Right forelimb (tissue), 1 donor: Measurements from ENCODE around the gene POC1B.
"Not testable (repeated sequence)": the region's sequence is repeated elsewhere in the genome, so short reads cannot be mapped to it uniquely, and the experiment has no call there.

Experiments
- DNase-seq: peaks from one replicate; pipeline ENCODE4 v3.0.0-alpha.2; 2018

POC1B gene

GRCh38 chr12:89461649-89462612, 63.9 kb downstream of the POC1B start:
- DNase-seq: peak; percentile 41

DNA sequence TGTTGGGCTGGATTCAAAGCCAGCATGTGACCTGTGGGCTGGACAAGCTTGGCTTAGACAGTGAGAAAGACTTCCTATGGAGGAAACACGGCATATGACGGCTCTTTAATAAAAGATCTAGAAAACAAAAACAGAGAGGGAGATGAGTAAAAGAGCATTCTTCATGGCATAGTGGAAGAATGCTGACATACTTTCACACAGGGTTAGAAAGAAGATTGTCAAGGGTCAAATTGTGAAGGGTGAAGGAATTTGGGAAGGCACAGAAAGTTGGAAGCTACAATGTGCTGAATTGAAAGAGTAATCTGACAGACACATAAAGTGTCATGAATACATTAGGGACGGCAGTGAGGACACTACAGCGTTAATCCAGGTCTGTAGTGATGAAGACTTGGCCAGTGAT, 64.7 kb downstream of the POC1B start:
- DNase-seq: no peak

DNA sequence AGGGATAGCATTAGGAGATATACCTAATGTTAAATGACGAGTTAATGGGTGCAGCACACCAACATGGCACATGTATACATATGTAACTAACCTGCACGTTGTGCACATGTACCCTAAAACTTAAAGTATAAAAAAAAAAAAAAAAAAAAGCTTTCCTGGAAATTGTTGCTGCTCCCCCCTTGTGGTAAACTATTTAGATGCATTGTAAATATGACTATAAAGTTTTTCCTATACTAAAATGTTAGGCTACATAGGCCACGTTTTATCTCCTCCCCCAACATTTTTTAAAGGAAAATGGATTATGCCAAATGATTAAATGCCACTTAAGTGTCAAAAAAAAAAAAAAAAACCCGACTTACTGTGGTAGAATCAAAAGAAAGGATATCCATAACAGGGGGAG, 66.6 kb downstream of the POC1B start:
- DNase-seq: not testable (repeated sequence)

DNA sequence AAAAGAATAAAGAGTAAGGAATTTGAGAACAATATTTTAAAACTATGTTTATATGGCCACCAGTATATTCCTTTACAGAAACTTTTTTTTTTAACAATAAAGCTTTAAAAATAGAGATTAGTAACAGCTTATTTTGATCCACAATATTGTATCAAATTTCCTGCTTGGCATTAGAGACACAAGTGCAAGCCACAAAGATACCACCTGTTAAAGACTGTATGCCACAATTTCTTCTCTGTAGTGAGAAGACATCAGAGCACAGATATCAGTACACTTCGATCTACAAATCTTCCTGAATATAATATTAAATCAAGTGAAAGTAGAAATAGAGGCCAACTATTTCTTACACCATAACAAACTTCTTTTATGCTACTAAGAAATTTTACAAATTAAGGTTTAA, 69.3 kb downstream of the POC1B start:
- DNase-seq: no peak

DNA sequence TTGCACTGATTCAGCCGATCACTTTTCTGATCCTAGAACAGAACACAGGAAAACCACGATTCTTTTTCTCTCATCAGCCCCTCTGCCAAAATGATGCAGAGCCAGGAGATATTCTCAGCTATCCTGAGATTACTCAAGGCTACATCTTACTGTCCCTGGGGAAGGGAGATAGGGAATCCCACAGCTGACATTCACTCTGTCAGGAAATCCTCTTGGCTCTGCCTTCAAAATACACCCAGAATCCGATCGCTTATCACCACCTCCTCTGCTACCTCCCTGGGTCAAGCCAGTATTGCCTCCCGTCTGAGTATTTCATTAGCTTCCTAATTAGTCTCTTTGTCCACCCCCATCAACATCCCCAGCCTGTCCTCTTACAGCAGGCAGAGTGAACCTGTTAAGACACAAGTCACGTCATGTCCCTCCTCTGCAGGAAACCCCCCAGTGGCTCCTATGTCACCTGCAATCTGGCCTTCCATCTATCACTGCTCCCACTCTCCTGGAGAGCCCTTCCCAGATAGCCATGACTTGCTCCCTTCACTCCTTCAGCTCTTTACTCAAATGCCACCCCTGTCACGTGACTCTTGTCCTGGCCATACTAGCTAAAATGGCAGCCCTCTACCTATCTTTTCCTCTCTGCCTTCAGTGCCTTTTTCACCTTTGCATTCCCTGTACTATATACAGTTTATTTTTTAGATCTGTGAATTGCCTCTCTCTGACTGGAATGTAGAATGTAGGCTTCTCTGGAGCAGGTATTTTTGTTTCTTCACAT, 71.6 kb downstream of the POC1B start:
- no peak for DNase-seq

DNA sequence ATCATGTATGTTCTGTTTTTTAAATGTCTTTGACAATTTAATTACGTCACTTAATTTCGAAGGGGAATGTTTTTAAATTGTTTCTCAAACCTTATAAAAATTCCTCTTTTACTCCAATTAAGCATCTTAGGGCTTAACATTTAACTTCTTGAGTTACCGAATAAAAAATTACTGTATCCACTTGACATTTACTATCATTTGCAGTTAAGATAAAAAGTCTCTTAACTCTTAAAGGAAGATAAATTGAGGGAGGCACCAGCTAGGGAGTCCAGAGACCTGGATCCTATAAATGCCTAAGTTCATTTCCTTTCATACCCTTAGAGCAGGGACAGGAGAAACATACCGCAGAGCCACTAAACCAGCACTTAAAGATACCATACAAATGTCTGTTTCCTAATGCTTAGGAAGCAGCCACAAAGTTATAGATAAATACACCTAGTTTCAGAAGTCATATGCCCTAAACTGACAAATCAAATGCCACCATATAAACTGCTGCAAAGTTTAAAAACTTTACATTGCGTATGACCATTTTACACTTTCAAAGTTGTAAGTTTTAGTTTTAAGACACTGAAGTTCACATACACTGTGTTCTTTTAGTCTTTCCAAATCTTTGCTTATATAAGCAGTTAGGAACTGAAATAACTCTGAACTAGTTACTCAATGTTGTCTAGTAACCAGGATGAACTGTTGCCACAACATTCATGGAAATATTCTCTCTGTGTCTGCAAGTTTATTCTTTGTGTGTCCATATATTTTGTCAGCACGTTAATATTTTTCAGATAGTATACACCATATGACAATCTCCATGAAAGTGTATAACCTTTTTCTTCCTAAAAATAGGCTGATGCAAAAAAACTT, 72.5 kb downstream of the POC1B start:
- no peak for DNase-seq

DNA sequence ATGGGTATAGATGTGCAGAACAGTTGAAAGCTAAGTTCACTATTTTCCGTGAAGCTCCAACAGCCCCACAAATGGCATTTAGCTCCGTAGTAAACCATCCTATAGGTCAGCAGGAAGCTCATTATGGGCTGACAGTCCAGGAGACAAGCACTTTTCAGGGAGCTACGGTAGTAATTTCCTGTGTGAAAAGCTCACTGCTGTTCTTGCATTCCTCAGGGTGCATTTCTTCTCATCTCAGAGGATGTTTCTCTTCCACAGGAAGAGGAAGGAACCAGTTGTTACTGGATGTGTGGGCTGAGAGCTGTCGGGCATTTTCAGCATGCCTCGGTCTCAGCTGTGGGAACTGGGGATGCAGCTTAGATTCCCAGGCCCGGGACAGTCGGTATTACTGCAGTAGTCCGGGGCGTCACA, 74.0 kb downstream of the POC1B start:
- peak; percentile 62 for DNase-seq

DNA sequence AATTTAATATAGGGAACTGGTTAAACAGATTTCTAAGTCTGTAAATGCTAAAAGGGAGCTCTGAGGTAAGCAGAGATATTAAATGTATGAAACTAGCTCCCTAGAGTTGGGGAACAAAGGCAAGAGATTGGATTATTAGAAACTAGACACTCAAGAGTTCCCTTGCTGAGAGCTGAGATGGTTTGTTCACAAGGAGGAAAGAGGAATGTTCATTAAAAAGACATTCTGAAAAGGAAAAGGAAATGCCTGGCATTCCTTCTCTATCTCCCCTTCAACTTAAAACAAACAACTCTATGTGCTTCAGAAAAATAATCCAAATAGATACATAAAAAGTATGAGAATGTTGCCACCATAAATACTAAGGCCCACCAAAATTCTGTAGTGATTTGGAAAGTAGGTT, 74.9 kb downstream of the POC1B start:
- DNase-seq: no peak

DNA sequence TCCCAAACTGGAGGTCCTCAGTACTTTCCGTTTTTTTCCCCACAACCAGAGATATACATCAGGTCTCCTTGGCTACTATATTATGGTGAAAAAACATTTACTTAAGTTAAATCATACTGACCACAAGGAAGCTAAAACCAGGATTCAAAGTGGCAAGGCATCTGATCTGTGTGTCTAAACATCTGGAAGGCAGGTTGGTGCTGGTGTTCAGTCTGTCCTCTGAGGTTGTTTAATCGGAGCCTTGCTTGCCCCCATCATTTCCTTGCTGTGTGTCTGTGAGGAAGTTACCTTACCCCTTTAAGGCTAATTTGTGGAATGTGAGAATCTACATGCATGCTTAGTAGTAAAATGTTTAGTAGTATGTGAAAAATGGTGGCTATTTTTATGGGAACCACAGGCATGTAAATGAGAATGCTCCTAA, 76.9 kb downstream of the POC1B start:
- no peak for DNase-seq

GRCh38 chr12:89448526-89448925, 77.3 kb downstream of the POC1B start:
- no peak for DNase-seq

- no peak for DNase-seq
These were observed 85.9 kb downstream of the POC1B start for GRCh38 chr12:89439941-89440340.

- no peak for DNase-seq
These were observed 88.6 kb downstream of the POC1B start for GRCh38 chr12:89437231-89437630.

DNA sequence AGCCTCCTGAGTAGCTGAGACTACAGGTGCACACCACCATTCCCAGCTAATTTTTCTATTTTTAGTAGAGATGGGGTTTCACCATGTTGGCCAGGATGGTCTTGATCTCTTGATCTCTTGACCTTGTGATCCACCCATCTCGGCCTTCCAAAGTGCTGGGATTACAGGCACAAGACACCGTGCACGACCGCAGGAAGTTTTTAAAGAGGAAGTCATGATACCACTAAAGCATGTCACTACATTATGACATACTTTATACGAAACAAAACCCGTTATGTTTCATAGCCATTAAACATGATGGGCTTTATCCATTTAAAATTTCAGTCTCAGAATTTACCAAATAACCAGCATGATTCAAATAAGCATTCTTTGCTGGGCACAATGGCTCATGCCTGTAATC, 89.8 kb downstream of the POC1B start:
- no peak for DNase-seq

- no peak for DNase-seq
These were observed 92.2 kb downstream of the POC1B start for GRCh38 chr12:89433634-89434033.

GRCh38 chr12:89432396-89432795, 93.5 kb downstream of the POC1B start:
- DNase-seq: no peak

DNA sequence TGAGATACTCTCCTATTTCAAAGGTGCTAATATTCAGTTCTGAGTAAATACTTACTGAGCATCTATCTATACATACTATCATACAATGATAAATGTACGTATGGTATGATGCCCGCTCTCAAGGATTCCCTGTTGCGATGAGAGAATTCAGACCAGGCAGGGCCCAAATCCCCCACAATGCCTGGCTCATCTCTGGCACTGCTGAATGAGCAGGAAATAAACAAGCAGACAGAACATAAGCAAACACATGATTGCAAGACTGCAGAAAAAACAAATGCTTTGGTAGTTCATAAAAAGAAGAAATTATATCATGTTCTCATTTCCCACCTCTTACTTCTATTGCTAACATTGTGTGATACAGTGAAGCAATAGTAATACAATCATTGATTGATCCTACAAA, 96.3 kb downstream of the POC1B start:
- no peak for DNase-seq

DNA sequence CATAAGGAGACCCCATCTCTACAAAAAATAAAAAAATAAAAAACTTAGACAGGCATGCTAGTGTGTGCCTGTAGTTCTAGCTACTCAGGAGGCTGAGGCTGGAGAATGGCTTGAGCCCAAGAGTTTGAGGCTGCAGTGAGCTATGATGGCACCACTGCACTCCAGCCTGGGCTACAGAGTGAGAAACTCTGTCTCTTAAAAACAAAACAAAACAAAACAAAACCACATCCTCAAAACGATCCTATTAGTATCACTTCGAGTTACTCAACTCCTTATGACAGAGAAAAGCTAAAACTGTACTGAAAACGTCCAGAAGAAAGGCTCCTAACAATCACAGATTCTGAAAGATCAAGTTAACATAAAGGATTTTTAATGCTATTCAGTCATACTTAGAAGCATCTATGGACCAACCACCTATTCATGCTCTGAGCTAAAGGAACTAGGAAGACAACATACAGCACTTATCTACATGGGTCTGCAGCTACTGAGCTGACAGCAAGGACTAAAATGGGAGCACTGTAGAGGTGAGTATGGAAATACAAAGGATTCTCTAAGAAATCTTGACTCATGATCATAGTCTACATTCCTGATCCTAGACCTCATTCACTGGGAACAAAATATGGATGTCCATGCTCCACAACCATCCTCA, 98.2 kb downstream of the POC1B start:
- no peak for DNase-seq

DNA sequence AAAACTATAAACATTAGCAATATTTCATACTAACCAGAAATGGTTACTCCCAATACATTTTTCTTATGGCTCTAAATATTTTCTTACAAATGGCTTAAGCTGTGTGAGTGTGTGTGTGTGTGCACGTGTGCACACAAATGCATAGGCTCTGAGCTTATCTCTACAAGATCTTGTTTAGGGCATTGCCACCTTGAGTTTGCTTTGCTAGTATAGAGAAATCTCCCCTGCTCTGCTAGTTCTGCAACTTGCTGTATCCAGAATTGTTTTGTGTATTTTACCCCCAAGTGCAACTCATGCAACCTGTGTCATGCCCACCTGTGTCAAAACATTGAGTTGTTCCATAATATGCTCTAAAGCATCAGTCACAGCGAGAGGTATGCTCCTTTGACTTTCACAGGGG, 101.0 kb downstream of the POC1B start:
- no peak for DNase-seq

- DNase-seq: no peak
These were observed 101.5 kb downstream of the POC1B start for GRCh38 chr12:89424389-89424788.

GRCh38 chr12:89421092-89421835, 104.6 kb downstream of the POC1B start:
- no peak for DNase-seq

DNA sequence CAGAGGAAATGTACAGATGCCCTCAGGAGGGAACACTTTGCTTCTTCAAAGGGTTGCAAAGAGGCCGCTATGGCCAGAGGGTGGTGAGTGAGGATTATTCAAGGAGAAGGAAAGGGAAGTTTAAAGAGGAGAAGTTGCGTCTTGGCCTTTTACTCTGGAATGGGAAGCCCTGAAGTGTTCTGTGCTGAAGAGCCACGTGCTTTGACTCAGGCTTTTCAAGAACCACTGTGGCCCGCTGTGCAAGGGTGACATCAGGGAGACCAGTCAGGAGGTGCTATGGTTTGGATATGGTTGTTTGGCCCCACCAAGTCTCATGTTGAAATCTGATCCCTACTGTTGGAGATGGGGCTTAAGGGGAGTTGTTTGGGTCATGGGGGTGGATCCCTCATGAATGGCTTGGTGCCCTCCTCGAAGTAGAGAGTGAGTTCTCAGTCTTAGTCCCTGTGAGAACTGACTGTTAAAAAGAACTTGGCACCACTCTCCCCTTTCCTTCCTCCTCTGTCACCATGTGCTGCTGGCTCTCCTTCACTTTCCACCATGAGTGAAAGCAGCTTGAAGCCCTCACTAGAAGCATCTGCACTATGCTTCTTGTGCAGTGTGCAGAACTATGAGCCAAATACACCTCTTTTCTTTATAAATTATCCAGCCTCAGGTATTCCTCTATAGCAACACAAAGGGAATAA, 107.5 kb downstream of the POC1B start:
- no peak for DNase-seq
